T-helper 2 cell treated with Interferon-gamma antibody and Interleukin-4, amounts not matched to agents 100 ng/mL and 5 ng/mL, for 36 hours (primary cell): Measurements from ENCODE around the gene SLC6A15. TPM values are rescaled to one million over a fixed set of nuclear protein-coding genes. Genes with fewer than 3 reads are reported as not detected.

Source experiments
- intact Hi-C: fragments of 100-400 bp; cut with micrococcal nuclease; formaldehyde crosslinking; loops from one replicate; pipeline ENCODE4 v1.15.1; 2023
- total RNA-seq: library from RNA; stranded (reverse); gene quantifications from 2 replicates; pipeline ENCODE4 v1.2.3, GENCODE V29; 2022

The SLC6A15 gene
- total RNA-seq, 1 donor from 2014 or later, result not detected

DNA sequence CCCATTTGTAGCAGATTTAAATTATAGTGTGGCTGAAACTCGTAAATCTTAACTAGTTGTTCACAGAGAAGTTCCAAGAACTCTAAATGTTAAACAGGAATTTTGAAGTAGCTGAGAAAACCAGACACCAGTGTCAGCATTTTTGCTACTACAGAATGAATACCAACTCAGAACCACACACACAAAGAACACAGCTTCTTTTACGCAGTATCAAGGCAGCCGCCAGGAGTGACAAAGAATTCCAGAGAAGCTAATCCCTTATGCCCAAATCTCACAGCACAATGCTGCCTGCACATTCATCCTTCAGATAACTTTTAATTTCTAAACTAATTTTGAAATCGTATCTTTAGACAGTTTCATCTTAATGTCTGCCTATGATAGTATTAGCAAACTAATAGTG, 37.4 kb downstream of the SLC6A15 start:
- intact Hi-C loops, result loop anchor here (2.0 to 10.0 kb wide), 2 partner anchors 36 to 1050 kb away; no protein-coding TSS in a partner anchor

DNA sequence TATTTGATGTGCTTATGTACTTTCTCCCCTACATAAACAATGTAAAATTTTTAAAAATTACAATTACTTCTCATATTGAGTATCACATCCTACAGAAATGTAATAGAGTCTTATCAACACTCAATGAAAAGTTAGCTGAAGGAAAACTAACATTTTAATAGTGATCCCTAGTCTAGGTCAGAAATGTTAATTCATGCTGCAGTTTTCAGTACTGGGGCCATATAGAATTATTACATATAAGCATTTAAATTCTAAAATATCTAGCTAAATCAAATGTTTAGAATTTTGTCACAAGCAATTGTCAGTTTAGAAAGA, 37.8 kb downstream of the SLC6A15 start:
- intact Hi-C loops, result loop anchor here (1.0 to 10.0 kb wide), 5 partner anchors 36 to 1050 kb away; partner anchors contain the start of gene NTS

DNA sequence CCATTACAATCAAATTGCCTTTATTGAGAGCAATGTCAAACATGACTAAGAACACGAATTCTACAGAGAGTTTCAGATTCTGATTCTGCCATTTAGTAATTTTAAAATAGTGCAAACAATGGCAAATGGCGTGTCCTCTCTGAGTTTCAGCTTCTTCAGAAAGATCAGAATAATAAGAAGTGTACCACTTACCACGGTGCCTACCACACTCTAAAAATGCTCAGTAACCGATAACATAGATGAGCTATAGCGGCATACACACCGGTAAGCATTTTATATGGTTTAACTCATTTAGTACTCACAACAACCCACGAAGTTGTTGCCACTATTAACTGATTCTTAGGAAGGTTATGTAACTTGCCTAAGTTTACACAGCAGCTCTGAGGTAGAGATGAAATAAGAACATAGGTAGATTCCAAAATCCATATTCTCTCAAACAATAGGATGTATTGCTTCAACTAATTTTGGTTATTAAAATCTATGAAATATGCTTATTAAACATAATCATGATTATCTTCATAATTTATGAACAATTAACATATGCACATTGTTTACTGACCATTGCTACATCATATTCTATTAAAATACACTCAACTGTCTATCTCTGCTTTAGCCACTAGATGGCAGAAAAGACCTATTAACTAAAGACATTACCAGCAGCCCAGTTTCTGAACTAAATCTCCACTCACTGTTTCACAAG, 38.3 kb downstream of the SLC6A15 start:
- intact Hi-C loops, result loop anchor here (1.0 to 10.0 kb wide), 5 partner anchors 37 to 1051 kb away; partner anchors contain the start of gene NTS

GRCh38 chr12:84862186-84862585, 50.4 kb downstream of the SLC6A15 start:
- intact Hi-C loops, result no loop called here

- intact Hi-C loops, result no loop called here
These were observed 51.9 kb downstream of the SLC6A15 start for GRCh38 chr12:84860718-84861117.

DNA sequence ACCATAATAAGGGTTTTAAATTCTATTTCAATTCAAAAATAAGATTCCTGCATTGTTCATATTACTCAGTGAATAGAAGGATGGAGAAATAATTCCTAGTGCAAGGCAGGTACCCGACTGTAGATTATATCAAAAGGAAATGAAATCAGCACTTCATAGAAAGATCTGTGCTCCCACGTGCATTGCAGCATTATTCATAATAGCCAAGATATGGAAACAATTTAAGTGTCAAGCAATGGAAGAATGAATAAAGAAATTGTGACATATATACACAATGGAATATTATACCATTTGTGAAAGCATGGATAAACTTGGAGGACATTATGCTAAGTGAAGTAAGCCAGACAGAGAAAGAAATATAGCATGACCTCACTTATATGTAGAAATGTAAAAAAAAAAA, 53.8 kb downstream of the SLC6A15 start:
- intact Hi-C loops, result no loop called here

DNA sequence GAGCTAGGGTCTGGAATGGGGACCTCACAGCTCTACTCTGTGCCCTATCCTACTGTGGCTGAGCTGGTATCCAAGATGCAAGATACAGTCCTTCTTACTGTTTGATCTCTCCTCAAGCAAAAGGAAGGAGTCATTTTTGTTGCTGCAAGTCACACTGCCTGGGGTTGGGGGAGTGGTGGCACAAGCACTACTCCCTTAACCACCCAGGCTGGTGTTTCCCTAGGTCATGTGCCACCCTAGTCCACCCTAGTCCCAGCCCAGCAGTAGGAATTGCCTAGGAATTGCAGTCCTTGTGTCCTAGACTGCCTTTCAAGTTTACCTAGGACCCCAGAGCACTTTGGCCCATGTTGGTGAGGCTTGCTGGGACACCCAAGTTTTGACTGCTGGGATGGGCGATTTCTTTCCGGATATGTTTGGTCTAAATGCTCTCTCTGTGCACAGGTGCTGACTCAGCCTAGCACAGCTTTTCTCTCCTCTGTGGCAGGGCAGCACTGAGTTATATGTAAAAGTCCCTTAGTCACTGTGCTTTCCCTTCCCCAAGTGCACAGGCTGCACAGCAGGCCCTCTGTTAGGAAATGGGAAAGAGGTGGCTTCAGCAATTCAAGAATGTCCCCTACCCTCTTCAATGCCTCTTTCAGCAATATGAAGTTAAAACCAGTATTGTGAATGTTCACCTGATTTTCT, 54.9 kb downstream of the SLC6A15 start:
- intact Hi-C loops, result no loop called here

DNA sequence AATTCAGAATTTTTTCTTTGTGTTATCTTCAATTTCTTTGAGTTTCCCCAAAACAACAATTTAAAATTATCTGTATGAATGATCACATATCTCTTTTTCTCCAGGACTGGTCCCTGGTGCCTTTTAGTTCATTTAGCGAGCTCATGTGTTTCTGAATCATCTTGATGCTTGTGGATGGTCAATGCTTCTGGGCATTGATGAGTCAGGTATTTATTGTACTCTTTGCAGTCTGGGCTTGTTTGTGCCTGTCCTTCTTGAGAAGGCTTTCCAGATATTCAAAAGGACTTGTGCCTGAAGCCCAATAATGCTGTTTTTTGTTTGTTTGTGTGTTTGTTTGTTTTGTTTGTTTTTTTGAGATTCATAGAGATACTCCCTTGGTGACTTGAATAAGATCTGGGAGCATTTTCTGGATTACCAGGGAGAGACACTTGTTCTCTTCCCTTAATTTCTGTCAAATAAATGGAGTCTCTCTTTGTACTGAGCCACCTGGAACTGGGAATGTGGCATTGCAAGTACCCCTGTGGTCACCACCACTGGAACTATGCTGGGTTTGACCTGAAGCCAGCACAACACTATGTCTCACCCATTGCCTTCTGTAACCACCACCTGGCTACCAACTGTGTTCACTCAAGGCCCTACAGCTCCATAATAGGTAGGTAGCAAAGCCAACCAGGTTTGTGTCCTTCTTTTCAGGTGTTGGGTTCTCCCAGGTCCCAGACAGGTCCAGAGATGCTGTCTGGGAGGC, 56.3 kb downstream of the SLC6A15 start:
- intact Hi-C loops, result no loop called here

DNA sequence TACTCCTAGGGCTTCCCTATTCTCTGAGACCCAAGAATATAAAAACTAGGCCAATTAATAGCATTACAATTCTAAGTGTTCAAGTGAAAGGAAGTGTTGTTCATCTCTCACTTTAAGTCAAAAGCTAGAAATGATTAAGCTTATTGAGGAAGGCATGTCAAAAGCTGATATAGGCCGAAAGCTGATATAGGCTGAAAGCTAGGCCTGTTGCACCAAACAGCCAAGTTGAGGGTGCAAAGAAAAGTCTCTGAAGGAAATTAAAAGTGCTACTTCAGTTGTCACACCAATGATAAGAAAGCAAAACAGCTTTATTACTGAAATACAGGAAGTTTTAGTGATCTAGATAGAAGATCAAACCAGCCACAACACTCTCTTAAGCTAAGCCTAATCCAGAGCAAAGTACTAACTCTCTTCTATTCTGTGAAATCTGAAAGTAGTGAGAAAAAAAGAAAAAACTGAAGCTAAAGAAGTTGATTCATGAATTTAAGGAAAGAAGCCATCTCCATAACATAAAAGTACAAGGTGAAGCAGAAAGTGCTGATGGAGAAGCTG, 68.9 kb downstream of the SLC6A15 start:
- intact Hi-C loops, result no loop called here

DNA sequence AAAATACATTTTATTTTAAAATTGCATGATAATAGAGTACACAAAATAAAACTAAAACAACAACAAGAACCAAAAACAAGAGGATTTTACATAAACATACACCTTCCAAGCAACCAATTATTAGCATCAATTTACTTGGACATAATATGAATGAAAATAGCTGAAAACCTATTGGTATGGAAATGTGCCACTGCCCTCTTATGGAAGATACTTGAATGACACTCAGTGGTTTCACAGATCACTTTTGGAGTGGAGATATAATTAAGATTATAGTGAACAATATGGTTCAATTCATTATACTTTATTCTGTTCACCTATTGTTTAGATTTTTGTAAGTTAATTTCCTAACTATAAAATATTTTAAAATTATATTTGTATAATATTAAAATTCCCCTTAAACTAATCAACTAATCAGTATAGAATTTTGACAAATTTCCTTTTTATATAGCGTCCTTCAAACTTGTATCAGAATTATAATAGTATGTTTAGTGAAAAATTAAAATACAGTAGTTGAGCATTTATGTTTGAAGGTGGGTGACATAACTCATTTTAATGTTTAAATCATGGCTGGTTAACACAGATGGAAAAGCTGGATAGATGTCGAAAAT, 70.1 kb downstream of the SLC6A15 start:
- intact Hi-C loops, result no loop called here

GRCh38 chr12:84841591-84841990, 71.0 kb downstream of the SLC6A15 start:
- intact Hi-C loops, result no loop called here

DNA sequence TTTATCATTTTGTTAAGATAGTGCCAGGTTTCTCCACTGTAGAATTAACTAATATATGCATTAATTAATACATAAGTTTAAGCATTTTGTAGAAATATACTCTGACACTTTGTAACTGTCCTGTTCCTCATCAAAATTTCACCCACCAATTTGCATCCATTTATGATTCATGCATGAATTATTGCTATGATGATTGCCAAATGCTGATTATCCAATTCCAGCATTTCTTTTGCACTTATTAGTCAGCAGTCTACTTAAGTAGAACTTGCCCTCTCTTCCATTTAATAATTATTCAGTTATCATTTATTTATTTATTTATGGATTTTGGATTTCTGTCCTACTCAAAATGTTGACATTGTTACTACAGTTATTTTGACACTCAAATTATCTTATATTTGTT, 72.2 kb downstream of the SLC6A15 start:
- intact Hi-C loops, result no loop called here

- intact Hi-C loops, result no loop called here
These were observed 85.7 kb downstream of the SLC6A15 start for GRCh38 chr12:84826925-84827324.

DNA sequence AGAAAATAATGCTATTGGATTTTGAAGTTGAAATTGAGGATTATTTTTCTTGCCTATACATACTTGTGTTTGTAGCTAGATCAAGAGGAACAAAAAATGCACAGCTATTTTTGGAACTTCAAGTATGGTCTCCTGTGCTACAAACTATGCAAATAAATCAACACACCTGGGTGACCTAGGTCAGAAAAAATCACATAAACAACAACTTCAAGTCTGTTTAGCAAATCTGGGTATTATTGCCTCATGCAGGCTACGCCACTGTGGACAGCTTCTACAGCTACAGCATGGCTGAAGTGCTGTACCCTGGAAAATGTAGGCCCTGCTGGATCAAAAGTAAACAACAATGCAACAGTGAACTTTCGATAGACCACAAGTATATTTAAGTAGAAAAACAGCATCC, 87.5 kb downstream of the SLC6A15 start:
- intact Hi-C loops, result no loop called here

GRCh38 chr12:84822525-84822924, 90.1 kb downstream of the SLC6A15 start:
- intact Hi-C loops, result no loop called here

DNA sequence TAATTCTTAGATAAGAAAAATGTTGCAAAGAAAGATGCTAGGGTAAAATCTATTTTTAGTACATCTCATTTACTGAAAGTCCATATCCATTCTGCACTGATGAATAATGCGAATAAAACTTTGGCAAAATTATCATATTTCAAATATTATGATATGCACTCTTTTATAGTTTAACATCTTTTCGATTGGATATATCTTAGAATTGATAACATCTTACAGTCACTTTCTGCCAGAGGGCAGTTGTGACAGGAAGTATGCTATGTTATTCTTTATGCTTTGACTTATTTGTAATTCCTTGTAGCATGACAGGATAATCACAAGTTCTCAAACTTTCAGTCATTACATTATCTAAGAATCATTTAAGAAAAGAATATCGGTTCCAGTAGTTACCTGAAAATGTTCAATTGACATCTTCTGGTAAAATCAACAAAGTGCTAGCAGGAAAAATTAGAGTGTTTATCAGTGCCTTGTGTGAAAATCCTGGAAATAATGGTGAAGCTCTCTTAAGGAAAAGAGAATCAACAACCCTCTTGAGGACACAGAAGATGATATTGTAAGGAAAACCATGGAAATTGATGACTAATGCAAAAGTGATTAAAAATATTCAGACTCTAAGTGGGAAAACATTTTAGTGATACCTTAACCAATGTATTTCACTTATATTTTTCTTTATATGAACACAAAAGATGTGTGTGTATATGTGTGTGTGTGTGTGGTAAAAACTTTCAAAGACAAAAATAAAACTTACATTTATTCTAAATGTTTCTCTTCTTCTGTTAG, 95.5 kb downstream of the SLC6A15 start:
- intact Hi-C loops, result no loop called here

DNA sequence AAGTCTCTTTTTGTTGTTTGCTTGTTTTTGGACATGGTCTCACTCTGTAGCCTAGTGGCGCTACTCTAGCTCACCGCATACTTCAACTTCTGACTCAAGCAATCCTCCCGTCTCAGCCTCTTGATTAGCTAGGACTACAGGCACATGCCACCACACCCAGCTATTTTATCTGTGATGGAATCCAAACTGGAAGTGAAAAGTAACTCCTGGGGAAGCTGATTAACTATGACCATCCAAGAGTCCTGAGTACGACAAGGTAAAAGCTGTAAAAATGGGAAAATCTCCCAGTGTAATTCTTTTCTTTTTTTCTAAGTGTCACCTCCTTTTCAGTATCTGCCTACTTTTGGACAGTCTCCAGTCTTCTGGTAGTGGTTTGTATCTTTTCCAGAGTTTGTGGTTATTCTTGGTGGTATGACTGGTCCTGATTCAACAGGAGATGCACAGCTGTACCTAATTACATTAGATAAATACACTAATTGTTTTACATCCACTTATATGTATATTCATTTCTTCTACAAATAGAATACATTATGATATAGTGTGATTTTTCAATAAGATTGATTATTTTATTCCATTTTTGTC, 97.8 kb downstream of the SLC6A15 start:
- intact Hi-C loops, result no loop called here

DNA sequence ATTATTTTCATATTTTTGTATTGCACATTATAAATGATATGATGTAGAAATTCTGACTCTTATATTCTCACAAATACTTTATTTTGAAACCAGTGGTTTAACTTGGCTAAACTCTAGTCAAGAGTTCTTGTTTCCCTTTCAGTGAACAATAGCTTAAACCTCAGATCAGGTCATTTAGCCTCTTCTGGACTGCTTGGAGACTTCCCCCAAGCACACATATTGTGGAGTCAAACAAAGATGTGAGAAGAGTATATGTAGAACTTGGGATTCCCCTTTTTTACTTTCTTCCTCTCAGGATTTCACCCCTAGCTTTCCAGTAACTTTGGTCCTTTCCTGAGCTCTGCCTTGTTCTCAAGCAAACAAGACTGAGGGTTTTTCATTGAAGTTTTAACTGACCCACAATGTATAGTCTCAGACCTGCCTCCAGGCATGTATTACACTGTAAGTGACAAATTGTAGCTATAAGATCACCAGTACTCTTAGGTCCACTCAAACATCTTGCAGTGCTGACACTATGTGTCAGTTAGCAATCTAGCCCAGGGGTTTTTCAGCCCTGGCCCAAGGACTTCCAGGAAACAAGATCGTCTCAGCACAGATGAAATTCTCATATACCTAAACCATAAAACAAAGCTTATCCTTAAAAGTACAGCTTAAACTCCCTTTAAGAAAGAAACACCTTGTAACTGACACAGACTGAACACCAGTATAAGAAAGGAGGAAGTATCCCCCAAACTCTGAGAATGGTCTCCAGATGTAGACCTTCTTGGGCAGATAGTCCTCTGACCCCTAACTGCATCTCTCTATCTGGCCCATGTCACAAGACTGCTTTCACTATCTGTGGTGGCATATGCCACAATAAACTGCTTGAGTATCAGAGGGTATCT, 98.6 kb downstream of the SLC6A15 start:
- intact Hi-C loops, result no loop called here

GRCh38 chr12:84811291-84811690, 101.3 kb downstream of the SLC6A15 start:
- intact Hi-C loops, result no loop called here
